ENCODE measurements around the gene AACS.

DNA sequence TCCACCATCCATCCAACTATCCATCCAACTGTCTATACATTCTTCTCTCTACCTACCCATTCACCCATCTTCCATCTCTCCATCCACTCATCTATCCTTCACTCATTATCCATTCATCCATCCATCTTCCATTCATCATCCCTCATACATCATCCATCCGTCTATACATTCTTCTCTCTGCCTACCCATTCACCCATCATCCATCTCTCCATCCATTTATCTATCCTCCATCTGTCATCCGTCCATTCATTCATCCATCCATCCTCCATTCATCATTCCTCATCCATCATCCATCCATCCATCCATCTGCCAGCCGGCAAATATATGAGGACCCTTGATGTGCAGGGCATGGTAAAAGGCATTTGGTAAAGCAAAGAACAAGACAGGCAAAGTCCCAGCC lies 25.2 kb downstream of the AACS start:
- TF ChIP-seq ZNF384 (IDR thresholded peaks at IDR 0.05) (no peak), FOXA1 (IDR thresholded peaks at IDR 0.05) (no peak), BHLHE40 (IDR thresholded peaks at IDR 0.05; ENCODE audit: borderline replicate concordance) (no peak), ELF4 (IDR thresholded peaks at IDR 0.05) (no peak), SUZ12 (IDR thresholded peaks at IDR 0.05) (no peak), CTBP1 (IDR thresholded peaks at IDR 0.05; ENCODE audit: borderline replicate concordance) (no peak), FOXM1 (IDR thresholded peaks at IDR 0.05; ENCODE audit: borderline replicate concordance) (no peak), TARDBP (IDR thresholded peaks at IDR 0.05) (no peak)
- TF ChIP-seq, protein P1, sequence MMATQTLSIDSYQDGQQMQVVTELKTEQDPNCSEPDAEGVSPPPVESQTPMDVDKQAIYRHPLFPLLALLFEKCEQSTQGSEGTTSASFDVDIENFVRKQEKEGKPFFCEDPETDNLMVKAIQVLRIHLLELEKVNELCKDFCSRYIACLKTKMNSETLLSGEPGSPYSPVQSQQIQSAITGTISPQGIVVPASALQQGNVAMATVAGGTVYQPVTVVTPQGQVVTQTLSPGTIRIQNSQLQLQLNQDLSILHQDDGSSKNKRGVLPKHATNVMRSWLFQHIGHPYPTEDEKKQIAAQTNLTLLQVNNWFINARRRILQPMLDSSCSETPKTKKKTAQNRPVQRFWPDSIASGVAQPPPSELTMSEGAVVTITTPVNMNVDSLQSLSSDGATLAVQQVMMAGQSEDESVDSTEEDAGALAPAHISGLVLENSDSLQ (IDR thresholded peaks at IDR 0.05) = no peak
